GM19438 (cell line): ENCODE measurements around the gene FIZ1.
"Not testable (repeated sequence)": the region's sequence is repeated elsewhere in the genome, so short reads cannot be mapped to it uniquely, and the experiment has no call there.

Source experiments
- ATAC-seq: cut with Tn5 transposase; IDR thresholded peaks from one replicate; pipeline ENCODE4 v1.9.1; 2021; ENCODE audit warnings: low read depth; ENCODE audit not compliant: unreplicated experiment

FIZ1 gene

GRCh38 chr19:55578761-55579747 is 20.3 kb downstream of the FIZ1 start:
- ATAC-seq: no peak

DNA sequence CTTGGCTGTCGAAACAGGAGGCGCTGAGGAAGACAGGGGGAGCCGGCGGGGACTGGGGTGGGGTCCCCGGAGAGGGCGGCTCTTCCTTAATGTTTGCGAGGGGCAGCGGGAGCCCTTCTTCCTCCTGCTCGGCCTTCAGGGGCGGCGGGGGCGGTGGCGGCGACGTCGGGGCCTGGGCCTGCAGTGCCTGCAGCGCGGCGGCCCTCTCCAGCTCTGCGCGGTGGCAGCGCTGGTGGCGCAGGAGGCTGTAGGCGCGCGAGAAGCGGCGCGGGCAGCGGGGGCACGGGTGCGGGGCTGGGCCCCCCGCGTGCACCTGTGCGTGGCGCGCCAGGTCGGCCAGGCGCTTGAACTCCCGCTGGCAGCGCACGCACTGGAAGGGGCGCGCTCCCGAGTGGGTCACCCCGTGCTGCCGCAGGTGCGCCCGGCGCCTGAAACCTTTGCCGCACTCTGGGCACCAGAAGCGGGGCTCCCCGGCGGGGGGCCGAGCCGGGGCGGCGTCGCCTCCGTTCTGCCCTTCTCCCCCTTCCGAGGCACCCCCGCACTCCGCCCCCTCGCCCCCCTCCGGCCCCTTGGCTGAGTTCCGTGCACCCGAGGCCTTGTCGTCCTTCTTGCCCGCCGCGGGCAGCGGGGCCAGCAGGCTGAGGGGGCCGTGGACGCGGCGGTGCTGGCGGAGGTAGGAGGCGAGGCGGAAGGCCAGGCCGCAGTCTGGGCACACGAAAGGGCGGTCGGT is 21.1 kb downstream of the FIZ1 start:
- no peak for ATAC-seq

DNA sequence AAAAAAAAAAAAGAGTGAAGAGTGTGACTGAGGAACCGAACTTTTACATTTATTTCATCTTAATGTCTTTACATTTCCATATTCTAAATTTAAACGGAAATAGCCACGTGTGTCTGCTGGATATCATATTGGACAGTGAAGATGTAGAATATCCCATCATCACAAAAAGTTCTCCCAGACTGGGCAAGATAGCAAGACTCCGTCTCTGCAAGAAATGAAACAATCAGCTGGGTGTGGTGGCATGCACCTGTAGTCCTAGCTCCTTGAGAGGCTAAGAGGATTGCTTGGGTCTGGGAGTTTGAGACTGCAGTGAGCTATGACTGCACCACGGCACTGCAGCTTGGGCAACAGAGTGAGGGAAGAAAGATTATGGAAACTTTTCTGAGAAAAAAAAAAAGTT is 22.6 kb downstream of the FIZ1 start:
- ATAC-seq: no peak

DNA sequence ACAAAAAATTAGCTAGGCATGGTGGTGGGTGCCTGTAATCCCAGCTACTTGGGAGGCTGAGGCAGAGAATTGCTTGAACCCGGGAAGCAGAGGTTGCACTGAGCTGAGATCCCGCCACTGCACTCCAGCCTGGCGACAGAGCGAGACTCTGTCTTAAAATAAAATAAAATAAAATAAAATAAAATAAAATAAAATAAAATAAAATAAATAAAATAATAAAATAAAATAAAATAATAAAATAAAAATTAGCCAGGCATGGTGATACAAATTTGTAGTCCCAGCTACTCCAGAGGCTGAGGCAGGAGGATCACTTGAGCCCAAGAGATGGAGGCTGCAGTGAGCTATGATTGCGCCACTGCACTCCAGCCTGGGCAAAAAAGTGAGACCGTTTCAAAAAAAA is 25.4 kb downstream of the FIZ1 start:
- ATAC-seq: not testable (repeated sequence)

- ATAC-seq: not testable (repeated sequence)
Observed at GRCh38 chr19:55569477-55569876, 29.8 kb downstream of the FIZ1 start.

DNA sequence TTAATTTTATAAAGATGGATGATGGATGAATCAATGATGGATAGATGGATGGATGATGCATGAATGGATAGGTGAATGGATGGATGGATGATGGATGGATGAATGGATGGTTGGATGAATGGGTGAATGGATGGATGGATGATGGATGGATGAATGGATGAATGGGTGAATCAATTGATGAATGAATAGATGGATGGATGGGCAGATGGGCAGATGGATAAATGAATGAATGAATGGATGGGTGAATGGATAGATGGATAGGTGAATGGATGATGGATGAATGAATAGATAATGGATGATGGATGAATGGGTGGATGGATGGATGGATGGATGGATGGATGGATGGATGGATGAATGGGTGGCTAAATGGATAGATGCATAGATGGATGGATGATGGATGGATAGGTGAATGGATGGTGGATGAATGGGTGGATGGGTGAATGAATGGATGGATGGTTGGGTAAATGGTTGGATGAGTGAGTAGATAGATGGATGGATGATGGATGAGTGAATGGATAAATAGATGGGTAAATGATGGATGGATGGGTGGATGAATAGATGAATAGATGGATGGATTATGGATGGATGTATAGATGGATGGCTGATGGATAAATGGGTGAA is 31.5 kb downstream of the FIZ1 start:
- ATAC-seq: no peak

GRCh38 chr19:55566823-55567222 is 32.5 kb downstream of the FIZ1 start:
- ATAC-seq: no peak

GRCh38 chr19:55563261-55563690 is 36.0 kb downstream of the FIZ1 start:
- no peak for ATAC-seq

DNA sequence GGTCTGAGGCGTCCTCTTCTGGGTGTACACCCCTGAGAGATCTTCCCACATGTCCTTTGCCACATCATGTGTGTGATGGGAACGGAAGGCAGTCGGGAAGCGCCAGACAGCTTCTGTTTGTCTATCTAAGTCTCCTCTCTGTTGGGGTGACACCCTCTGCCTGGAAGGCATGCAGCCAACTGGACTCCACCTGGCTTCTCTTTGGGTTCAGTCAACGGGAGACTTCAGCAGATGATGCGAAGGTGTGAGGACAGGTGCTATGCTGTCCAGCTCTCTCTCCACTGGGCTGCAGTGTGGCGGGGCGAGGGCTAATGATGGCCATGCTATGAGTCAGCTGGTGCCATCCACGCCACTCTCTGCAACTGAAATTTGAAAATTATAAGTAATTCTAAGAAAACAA is 39.6 kb downstream of the FIZ1 start:
- no peak for ATAC-seq

DNA sequence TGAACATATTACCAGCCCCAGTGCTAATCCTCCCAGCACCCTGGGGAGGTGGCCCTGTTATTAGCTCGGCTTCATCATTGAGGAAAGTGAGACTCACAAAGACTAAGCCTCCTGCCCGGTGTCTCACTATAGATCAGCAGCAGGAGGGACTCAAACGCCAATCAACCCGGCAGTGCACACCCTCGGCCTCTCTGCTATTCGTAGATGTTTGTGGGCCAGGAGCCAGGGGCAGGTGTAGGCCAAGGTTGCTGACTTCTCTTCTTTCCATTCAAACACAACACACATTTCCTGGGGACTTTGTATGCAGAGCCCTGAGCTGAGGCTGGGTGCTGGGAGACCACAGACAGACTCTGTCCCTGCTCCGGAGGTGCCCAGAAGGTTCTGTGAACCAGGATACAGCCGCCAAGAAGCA is 44.6 kb downstream of the FIZ1 start:
- no peak for ATAC-seq

- no peak for ATAC-seq
Observed at GRCh38 chr19:55554302-55554701, 45.0 kb downstream of the FIZ1 start.

DNA sequence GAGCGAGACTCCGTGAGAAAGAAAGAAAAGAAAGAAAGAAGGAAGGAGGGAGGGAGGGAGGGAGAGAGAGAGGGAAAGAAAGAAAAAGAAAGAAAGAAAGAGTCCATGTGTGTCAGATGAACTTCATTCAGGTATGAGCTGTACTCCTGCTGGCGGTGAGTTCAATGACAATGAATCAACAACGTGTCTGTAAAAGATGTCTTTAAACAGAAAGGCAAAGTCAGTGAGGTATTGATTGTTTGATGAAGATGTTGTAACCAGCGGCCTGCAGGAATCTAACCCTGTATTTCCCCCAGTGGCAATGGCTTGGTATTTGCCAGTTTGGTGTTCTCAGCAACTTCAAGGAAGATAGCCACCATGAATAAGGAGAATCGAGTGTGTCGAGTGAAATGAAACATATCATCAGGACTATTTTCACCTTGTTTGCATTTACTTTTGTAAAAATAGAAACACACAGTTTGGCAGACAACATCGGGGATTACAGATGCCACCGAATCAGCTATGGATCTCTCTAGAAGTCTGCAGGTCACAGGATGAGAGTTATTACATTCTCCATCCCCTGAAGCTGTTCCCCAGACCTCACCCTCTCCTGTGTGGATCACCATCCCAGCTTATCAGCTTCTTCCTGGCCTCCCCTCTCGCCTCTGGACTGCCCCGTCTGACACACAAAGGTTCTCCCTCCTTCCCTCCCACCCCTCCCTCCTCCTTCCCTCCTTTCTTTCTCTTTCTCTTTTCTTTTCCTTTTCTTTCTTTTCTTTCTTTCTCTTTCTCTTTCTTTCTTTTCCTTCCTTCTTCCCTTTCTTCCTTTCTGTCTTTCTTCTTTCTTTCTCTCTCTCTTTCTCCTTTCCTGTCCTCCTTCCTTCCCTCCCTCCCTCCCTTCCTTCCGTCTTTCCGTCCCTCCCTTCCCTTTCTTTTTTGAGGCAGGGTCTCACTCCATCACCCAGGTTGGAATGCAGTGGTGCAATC is 45.8 kb downstream of the FIZ1 start:
- no peak for ATAC-seq

DNA sequence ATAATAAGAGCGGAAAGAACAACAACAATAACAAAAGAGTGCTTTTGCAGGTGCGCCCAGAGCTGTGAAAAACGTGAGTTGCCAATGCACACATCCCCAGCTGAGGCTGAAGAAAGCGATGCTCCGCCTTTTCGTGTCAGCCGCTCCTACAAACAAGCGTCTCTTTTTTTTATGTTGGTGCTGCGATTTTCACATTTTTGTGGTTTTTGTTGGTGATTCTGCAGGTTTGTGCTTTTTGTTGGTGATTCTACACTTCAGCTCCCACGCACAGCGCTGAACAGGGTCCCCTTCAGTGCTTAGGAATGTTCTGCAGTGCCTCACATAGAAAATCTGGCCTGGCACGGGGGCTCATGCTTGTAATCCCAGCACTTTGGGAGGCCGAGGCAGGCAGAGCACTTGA is 46.7 kb downstream of the FIZ1 start:
- ATAC-seq: no peak

DNA sequence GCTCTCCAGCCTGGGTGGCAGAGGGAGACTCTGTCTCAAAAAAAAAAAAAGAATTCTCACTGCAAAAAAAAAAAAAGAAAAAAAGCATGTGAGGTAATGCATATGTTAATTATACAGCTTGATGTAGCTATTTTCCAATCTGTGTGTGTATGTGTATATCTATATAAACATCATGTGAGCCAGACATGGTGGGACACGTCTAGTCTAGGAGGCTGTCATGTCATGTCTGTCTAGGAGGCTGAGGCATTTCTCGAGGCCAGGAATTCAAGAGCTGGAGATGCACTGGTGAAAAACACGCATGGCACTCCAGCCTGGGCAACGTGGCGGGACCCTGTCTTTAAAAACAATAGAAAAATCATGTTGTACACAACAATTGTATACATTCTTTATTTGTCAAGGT is 47.1 kb downstream of the FIZ1 start:
- no peak for ATAC-seq

DNA sequence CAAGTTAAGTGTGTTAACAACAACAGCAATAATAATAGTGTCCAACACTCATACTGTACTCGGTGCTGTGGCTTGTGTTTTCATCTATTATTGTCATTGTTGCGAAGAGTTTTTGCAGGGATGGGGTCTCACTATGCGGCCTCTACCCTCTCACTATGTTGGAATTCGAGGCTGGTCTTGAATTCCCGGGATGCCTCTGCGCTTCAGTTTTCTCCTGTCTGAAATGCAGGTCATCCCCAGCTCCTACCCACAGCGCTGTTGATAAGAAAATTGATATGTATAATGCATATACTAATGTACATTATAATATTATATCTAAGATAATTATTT is 49.0 kb downstream of the FIZ1 start:
- no peak for ATAC-seq

DNA sequence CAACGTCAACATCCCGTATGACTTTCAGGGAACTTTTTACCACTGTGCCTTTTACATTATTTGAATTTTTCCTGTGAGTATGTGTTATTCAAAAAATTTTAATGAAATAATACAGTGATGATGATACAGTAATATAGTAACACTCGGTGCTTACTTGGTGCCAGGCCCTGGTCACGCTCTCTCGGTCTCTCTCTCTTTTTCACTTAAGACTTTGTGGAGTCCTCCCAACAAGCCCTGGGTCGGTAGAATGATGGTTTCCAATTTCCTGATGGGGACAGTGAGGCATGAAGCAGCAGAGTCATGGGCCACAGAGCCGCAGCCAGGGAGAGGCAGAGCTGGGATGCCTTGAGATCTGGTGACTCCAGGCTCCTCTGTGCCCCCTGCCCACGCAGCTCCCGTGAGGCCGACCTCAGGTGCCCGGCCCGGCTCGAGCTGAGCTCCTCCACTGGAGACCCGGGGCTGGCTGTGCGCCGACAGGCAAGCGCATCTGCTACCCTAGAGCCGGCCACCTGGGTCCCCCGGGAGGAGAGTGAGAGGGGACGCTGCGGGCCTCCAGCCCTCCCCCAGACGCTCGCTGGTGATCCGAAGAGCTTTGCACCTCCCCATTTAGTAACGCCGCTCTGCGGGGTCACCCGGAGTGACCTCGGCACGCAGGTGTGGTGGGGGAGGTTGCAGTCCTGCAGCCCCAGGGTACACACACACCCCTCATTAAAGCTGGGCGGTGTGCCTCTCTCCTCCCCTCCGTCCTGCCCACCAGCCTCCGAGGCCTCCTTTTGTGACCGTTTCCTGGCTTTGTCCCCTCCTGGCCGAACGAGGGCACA is 49.6 kb downstream of the FIZ1 start:
- no peak for ATAC-seq

DNA sequence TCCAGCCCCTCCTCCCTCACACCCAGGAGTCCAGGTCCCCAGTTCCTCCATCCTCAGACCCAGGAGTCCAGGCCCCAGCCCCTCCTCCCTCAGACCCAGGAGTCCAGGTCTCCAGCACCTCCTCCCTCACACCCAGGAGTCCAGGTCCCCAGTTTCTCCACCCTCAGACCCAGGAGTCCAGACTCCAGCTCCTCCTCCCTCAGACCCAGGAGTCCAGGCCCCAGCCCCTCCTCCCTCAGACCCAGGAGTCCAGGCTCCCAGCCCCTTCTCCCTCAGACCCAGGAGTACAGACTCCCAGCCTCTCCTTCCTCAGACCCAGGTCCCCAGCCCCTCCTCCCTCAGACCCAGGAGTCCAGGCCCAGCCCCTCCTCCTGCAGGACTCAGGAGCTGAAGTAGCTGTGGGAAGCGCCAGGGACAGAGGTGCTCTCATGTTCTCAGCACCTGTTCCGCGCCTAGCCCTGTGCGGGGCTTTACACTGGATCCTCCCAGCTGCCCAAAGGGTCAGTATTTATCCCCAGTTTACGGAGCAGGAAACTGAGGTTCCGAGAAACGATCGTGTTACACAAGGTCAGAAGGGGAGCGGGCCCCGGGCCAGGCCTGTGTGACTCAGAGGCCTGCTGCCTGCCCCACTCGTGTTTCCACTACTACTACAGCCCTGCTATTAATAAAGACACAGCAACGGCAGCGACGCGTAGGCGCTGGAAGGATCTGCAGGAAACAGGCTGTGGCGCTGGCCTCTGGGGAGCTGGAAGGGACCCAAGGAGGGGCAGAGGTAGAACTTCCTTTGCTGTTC is 52.3 kb downstream of the FIZ1 start:
- no peak for ATAC-seq

DNA sequence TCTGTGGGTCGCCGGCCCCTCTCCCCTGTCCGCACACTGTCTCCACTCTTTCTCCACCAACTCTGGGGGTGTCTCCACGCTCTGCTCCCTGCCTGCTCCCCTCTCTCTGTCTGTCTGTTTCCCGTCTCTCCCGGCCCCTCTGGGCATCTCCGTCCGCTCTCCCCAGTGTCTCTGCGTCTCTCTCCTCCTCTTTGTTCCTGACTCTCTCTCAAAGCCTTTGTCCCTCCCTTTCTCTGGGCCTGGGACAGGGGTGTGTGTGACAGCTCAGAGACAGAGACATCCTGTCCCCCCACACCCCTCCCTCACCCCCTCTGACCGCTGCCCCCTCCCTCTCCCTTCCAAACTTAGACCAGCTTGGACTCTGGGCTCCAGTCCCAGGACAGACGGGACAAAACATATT is 53.3 kb downstream of the FIZ1 start:
- ATAC-seq: no peak

DNA sequence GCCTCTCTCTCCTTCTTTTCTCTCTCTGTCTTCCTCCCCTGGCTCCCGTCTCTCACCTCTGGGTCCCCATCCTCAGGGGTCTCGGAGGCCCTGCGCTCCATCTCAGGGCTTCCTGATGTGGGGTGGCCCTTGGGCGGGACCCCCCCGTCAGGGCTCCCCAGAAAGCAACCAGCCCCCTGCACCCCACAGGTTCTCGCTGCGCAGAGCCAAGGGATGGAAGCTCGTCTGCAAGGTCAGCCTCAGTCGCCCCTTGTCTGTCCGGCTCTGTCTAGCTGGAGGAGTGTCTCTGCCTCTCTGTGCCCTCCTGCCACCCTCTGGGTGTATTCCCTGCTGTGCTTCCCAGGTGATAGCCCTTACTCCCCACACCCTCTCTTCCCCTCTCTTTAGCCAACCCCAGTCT is 53.9 kb downstream of the FIZ1 start, which contains the start of gene SBK3:
TSS of gene SBK3 (minus strand) at position 101 of the 400 bp plus-strand sequence. CDS start at position 101, 0 bp downstream.
- no peak for ATAC-seq
